Adrenal gland (tissue), 5 donors: ENCODE results near the gene C5AR1.

Source experiments
- POLR2A ChIP-seq, 2 donors: fragments of 450-650 bp; IDR thresholded peaks; one replicate each; pipeline ENCODE4 v1.6.1; 2017; ENCODE audit warnings: antibody characterized with exemption in 2 of 2, mild to moderate bottlenecking in 2 of 2, moderate library complexity in 1 of 2
- TF ChIP-seq, protein P1 (sequence below), 6 experiments: fragments of 450-650 bp in 4 of 6; fragments of 200-600 bp in 2 of 6; sonication (generic) in 1 of 6; IDR thresholded peaks; 1 replicate in 5 of 6; 2 replicates in 1 of 6; pipeline versions ENCODE4 v1.5.1 to v1.8.0; 2016 to 2021; ENCODE audit warnings: antibody characterized with exemption in 6 of 6, mild to moderate bottlenecking in 2 of 6, moderate library complexity in 1 of 6
- donor health status: DM: no; HTN: no; CAD: no.

DNA sequence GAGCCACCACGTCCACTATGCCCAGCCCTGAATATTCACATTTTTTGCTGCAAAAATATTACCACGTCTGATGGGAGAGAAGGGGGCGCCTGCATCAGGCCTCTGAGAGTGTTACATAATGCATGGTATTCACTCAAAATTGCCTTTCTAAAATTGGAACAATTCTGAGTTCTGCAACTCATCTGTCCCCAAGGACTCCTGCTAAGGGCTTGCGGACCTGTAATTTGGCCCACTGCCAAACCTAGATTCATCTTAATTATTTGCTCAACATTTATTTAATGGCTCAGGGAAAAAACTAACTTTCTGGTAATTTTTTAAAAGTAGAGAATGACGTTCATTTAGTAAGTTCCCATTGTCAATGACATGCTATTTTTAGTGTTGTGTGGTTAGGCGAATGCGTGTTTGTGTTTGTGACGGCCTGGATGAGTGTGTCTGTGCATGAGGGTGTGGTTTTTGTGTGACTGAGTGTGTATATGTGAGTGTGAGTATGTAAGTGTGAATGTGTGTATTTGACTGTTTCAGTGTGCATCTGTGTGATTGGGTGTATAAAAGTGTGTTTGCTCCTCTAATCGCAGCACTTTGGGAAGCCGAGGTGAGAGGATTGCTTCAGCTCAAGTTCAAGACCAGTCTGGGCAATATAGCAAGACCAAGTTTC, 26.1 kb upstream of the C5AR1 start:
- TF ChIP-seq, protein P1, sequence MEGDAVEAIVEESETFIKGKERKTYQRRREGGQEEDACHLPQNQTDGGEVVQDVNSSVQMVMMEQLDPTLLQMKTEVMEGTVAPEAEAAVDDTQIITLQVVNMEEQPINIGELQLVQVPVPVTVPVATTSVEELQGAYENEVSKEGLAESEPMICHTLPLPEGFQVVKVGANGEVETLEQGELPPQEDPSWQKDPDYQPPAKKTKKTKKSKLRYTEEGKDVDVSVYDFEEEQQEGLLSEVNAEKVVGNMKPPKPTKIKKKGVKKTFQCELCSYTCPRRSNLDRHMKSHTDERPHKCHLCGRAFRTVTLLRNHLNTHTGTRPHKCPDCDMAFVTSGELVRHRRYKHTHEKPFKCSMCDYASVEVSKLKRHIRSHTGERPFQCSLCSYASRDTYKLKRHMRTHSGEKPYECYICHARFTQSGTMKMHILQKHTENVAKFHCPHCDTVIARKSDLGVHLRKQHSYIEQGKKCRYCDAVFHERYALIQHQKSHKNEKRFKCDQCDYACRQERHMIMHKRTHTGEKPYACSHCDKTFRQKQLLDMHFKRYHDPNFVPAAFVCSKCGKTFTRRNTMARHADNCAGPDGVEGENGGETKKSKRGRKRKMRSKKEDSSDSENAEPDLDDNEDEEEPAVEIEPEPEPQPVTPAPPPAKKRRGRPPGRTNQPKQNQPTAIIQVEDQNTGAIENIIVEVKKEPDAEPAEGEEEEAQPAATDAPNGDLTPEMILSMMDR (IDR thresholded peaks at IDR 0.05), result no peak
- TF ChIP-seq POLR2A (IDR thresholded peaks at IDR 0.05), result no peak
